Stomach (tissue), 4 donors: Measurements from ENCODE around the gene ATG14.

Source experiments
- CTCF ChIP-seq, 7 experiments: fragments of 450-650 bp in 4 of 7; fragments of 200-600 bp in 3 of 7; sonication (generic) in 3 of 7; IDR thresholded peaks; one replicate each; pipeline ENCODE4 v1.5.1; 2016 to 2019; ENCODE audit warnings: antibody characterized with exemption in 7 of 7, control low read depth in 2 of 7, mild to moderate bottlenecking in 1 of 7
- EP300 ChIP-seq: sonication (generic); formaldehyde crosslinking; IDR thresholded peaks from one replicate; pipeline ENCODE4 v1.6.1; 2017; ENCODE audit warnings: antibody characterized with exemption
- POLR2A ChIP-seq, 4 donors: fragments of 450-650 bp; IDR thresholded peaks; one replicate each; pipeline ENCODE4 v1.6.1; 2016; ENCODE audit warnings: antibody characterized with exemption in 4 of 4, control low read depth in 2 of 4, mild to moderate bottlenecking in 1 of 4, moderate library complexity in 1 of 4

GRCh38 chr14:55349565-55349964 is 62.1 kb downstream of the ATG14 start:
- TF ChIP-seq POLR2A (IDR thresholded peaks at IDR 0.05) = no peak
- no peak for TF ChIP-seq CTCF (IDR thresholded peaks at IDR 0.05)
- no peak for TF ChIP-seq EP300
